HepG2 (cell line): ENCODE results near the gene GLB1L3. TPM values are rescaled to one million over a fixed set of nuclear protein-coding genes. Genes with fewer than 3 reads are reported as not detected.

Experiments
- CHD4 ChIP-seq: fragments of 200-600 bp; sonication (generic); IDR thresholded peaks from 2 replicates; pipeline ENCODE4 v1.7.0; 2017; ENCODE audit warnings: mild to moderate bottlenecking, low read length, borderline replicate concordance
- DR1 ChIP-seq: sonication (generic); formaldehyde crosslinking; IDR thresholded peaks from 2 replicates; pipeline ENCODE4 v1.8.0; 2021; ENCODE audit warnings: mild to moderate bottlenecking, missing genetic modification reagents, inconsistent platforms
- JDP2 ChIP-seq: sonication (generic); formaldehyde crosslinking; IDR thresholded peaks from 2 replicates; pipeline ENCODE4 v1.8.1; 2022; ENCODE audit warnings: missing genetic modification reagents, borderline replicate concordance
- MAF1 ChIP-seq: sonication (generic); formaldehyde crosslinking; IDR thresholded peaks from 2 replicates; pipeline ENCODE4 v1.5.0; 2020; ENCODE audit warnings: missing genetic modification reagents, borderline replicate concordance
- NPAS2 ChIP-seq: sonication (generic); formaldehyde crosslinking; IDR thresholded peaks from 2 replicates; pipeline ENCODE4 v1.8.0; 2022; ENCODE audit warnings: mild to moderate bottlenecking, missing genetic modification reagents, borderline replicate concordance
- RFXAP ChIP-seq: sonication (generic); formaldehyde crosslinking; IDR thresholded peaks from 2 replicates; pipeline ENCODE4 v1.4.0; 2020; ENCODE audit warnings: missing genetic modification reagents, borderline replicate concordance
- SOX6 ChIP-seq, 2 experiments: fragments of 450-650 bp in 1 of 2; sonication (generic) in 1 of 2; formaldehyde crosslinking in 1 of 2; IDR thresholded peaks; 2 replicates each; pipeline versions ENCODE4 v1.4.0 to v1.6.1; 2017 to 2020; ENCODE audit warnings: antibody characterized with exemption in 1 of 2, mild to moderate bottlenecking in 1 of 2, missing genetic modification reagents in 1 of 2
- TSC22D2 ChIP-seq: sonication (generic); formaldehyde crosslinking; IDR thresholded peaks from 2 replicates; pipeline ENCODE4 v1.5.1; 2020; ENCODE audit warnings: missing genetic modification reagents, mild to moderate bottlenecking, borderline replicate concordance
- XBP1 ChIP-seq: sonication (generic); formaldehyde crosslinking; IDR thresholded peaks from 2 replicates; pipeline ENCODE4 v1.5.0; 2020; ENCODE audit warnings: missing genetic modification reagents
- YEATS4 ChIP-seq: sonication (generic); formaldehyde crosslinking; IDR thresholded peaks from 2 replicates; pipeline ENCODE4 v1.4.0; 2020; ENCODE audit warnings: missing genetic modification reagents, borderline replicate concordance
- ZFX ChIP-seq: sonication (generic); formaldehyde crosslinking; IDR thresholded peaks from 2 replicates; pipeline ENCODE4 v1.4.0; 2020; ENCODE audit warnings: mild to moderate bottlenecking, low read depth, missing genetic modification reagents, moderate library complexity
- ZNF205 ChIP-seq: IDR thresholded peaks from 2 replicates; pipeline ENCODE4 v1.6.1; 2018; ENCODE audit warnings: missing biosample characterization, missing genetic modification reagents
- ZNF549 ChIP-seq: sonication (generic); formaldehyde crosslinking; IDR thresholded peaks from 2 replicates; pipeline ENCODE4 v1.5.0; 2020; ENCODE audit warnings: missing genetic modification reagents
- ZNF570 ChIP-seq: sonication (generic); formaldehyde crosslinking; IDR thresholded peaks from 2 replicates; pipeline ENCODE4 v1.4.0; 2020; ENCODE audit warnings: mild to moderate bottlenecking, missing genetic modification reagents, borderline replicate concordance
- ZNF749 ChIP-seq: sonication (generic); formaldehyde crosslinking; IDR thresholded peaks from 2 replicates; pipeline ENCODE4 v1.8.0; 2022; ENCODE audit warnings: mild to moderate bottlenecking, missing genetic modification reagents, moderate library complexity, borderline replicate concordance
- ZNF768 ChIP-seq: sonication (generic); formaldehyde crosslinking; IDR thresholded peaks from 2 replicates; pipeline ENCODE4 v1.4.0; 2020; ENCODE audit warnings: missing genetic modification reagents
- ZSCAN22 ChIP-seq: sonication (generic); formaldehyde crosslinking; IDR thresholded peaks from 2 replicates; pipeline ENCODE4 v1.4.0; 2020; ENCODE audit warnings: mild to moderate bottlenecking, missing genetic modification reagents
- polyA plus RNA-seq, 8 experiments: library from polyadenylated mRNA; depleted of rRNA in 3 of 8; stranded (reverse) in 7 of 8; unstranded in 1 of 8; fragments of >200 nt; fragmentation: Illumina TruSeq in 4 of 8; extraction: Trizol in 4 of 8; gene quantifications; 2 replicates each; pipeline versions ENCODE4 v1.2.1 to v1.2.3, GENCODE V29; 2011 to 2016; ENCODE audit warnings: low read depth in 4 of 8, missing spikeins in 1 of 8, mixed read lengths in 1 of 8; ENCODE audit not compliant: insufficient read depth in 1 of 8
- total RNA-seq, 5 experiments: library from RNA; depleted of rRNA; stranded (reverse); fragments of >200 nt; fragmentation: Illumina TruSeq; extraction: Trizol; gene quantifications; 2 replicates each; pipeline ENCODE4 v1.2.3, GENCODE V29; 2016; ENCODE audit warnings: low read depth in 1 of 5
- TF ChIP-seq, protein P1 (sequence below): sonication (generic); formaldehyde crosslinking; IDR thresholded peaks from 2 replicates; pipeline ENCODE4 v1.4.0; 2020; ENCODE audit warnings: mild to moderate bottlenecking, missing genetic modification reagents
- TF ChIP-seq, protein P2 (sequence below): sonication (generic); formaldehyde crosslinking; IDR thresholded peaks from 2 replicates; pipeline ENCODE4 v1.4.0; 2020; ENCODE audit warnings: missing genetic modification reagents
- TF ChIP-seq, protein P3 (sequence below): sonication (generic); formaldehyde crosslinking; IDR thresholded peaks from 2 replicates; pipeline ENCODE4 v1.4.0; 2020; ENCODE audit warnings: missing genetic modification reagents, borderline replicate concordance
- TF ChIP-seq, protein P4 (sequence below): sonication (generic); formaldehyde crosslinking; IDR thresholded peaks from 2 replicates; pipeline ENCODE4 v1.4.0; 2020; ENCODE audit warnings: mild to moderate bottlenecking, low read depth, missing genetic modification reagents

The GLB1L3 gene
- total and polyA plus RNA-seq, 2 of the 13 experiments (the other 11 are each of a cell fraction or from before 2014, with no cell fraction given), result not detected

GRCh38 chr11:134253188-134253993, 22.8 kb upstream of the GLB1L3 start, which contains the start of the genes ACAD8 and THYN1 (continued):
- TF ChIP-seq, protein P1, sequence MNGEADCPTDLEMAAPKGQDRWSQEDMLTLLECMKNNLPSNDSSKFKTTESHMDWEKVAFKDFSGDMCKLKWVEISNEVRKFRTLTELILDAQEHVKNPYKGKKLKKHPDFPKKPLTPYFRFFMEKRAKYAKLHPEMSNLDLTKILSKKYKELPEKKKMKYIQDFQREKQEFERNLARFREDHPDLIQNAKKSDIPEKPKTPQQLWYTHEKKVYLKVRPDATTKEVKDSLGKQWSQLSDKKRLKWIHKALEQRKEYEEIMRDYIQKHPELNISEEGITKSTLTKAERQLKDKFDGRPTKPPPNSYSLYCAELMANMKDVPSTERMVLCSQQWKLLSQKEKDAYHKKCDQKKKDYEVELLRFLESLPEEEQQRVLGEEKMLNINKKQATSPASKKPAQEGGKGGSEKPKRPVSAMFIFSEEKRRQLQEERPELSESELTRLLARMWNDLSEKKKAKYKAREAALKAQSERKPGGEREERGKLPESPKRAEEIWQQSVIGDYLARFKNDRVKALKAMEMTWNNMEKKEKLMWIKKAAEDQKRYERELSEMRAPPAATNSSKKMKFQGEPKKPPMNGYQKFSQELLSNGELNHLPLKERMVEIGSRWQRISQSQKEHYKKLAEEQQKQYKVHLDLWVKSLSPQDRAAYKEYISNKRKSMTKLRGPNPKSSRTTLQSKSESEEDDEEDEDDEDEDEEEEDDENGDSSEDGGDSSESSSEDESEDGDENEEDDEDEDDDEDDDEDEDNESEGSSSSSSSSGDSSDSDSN, result peak; percentile 90
- no peak for TF ChIP-seq ZNF549 (CRISPR knock-in tag)
- TF ChIP-seq ZNF768 (CRISPR knock-in tag), result 0 out of 2 replicates have a peak, but pooled peaks have one; percentile 19
- no peak for TF ChIP-seq DR1 (CRISPR knock-in tag)
- no peak for TF ChIP-seq ZNF570
- TF ChIP-seq TSC22D2 (CRISPR knock-in tag), result peak; percentile 28; the same call in 1 of the 2 replicates
- TF ChIP-seq, protein P2, sequence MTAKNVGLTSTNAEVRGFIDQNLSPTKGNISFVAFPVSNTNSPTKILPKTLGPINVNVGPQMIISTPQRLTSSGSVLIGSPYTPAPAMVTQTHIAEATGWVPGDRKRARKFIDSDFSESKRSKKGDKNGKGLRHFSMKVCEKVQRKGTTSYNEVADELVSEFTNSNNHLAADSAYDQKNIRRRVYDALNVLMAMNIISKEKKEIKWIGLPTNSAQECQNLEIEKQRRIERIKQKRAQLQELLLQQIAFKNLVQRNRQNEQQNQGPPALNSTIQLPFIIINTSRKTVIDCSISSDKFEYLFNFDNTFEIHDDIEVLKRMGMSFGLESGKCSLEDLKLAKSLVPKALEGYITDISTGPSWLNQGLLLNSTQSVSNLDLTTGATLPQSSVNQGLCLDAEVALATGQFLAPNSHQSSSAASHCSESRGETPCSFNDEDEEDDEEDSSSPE (CRISPR knock-in tag), result peak; percentile 94
- no peak for TF ChIP-seq ZSCAN22 (CRISPR knock-in tag)
- no peak for TF ChIP-seq XBP1 (CRISPR knock-in tag)
- no peak for TF ChIP-seq SOX6 (IDR thresholded peaks at IDR 0.05)
- peak; percentile 49 for TF ChIP-seq SOX6 (CRISPR knock-in tag; IDR thresholded peaks at IDR 0.05)
- peak; percentile 50; the same call in 1 of the 2 replicates for TF ChIP-seq ZFX
- no peak for TF ChIP-seq NPAS2 (CRISPR knock-in tag)
- TF ChIP-seq, protein P3, sequence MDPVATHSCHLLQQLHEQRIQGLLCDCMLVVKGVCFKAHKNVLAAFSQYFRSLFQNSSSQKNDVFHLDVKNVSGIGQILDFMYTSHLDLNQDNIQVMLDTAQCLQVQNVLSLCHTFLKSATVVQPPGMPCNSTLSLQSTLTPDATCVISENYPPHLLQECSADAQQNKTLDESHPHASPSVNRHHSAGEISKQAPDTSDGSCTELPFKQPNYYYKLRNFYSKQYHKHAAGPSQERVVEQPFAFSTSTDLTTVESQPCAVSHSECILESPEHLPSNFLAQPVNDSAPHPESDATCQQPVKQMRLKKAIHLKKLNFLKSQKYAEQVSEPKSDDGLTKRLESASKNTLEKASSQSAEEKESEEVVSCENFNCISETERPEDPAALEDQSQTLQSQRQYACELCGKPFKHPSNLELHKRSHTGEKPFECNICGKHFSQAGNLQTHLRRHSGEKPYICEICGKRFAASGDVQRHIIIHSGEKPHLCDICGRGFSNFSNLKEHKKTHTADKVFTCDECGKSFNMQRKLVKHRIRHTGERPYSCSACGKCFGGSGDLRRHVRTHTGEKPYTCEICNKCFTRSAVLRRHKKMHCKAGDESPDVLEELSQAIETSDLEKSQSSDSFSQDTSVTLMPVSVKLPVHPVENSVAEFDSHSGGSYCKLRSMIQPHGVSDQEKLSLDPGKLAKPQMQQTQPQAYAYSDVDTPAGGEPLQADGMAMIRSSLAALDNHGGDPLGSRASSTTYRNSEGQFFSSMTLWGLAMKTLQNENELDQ (CRISPR knock-in tag), result no peak
- TF ChIP-seq ZNF749 (CRISPR knock-in tag), result no peak
- no peak; the same call in 1 of the 2 replicates for TF ChIP-seq RFXAP (CRISPR knock-in tag)
- TF ChIP-seq YEATS4 (CRISPR knock-in tag), result peak; percentile 69
- TF ChIP-seq ZNF205, result peak; percentile 55; the same call in 1 of the 2 replicates
- no peak for TF ChIP-seq MAF1 (CRISPR knock-in tag)
- TF ChIP-seq CHD4, result no peak
- TF ChIP-seq, protein P4, sequence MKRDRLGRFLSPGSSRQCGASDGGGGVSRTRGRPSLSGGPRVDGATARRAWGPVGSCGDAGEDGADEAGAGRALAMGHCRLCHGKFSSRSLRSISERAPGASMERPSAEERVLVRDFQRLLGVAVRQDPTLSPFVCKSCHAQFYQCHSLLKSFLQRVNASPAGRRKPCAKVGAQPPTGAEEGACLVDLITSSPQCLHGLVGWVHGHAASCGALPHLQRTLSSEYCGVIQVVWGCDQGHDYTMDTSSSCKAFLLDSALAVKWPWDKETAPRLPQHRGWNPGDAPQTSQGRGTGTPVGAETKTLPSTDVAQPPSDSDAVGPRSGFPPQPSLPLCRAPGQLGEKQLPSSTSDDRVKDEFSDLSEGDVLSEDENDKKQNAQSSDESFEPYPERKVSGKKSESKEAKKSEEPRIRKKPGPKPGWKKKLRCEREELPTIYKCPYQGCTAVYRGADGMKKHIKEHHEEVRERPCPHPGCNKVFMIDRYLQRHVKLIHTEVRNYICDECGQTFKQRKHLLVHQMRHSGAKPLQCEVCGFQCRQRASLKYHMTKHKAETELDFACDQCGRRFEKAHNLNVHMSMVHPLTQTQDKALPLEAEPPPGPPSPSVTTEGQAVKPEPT (CRISPR knock-in tag), result no peak
- no peak for TF ChIP-seq JDP2
